Spinal cord (tissue), 10 donors: ENCODE measurements around the gene UCK1. TPM values are rescaled to one million over a fixed set of nuclear protein-coding genes. Genes with fewer than 3 reads are reported as not detected.
"Not testable (repeated sequence)": the region's sequence is repeated elsewhere in the genome, so short reads cannot be mapped to it uniquely, and the experiment has no call there.

Experiments
- DNase-seq, 6 donors: peaks; one replicate each; pipeline versions ENCODE4 v3.0.0 to v3.0.0-alpha.2; 2013 to 2015; ENCODE audit warnings: low spot score in 6 of 6, low read depth in 4 of 6
- H3K27ac ChIP-seq: one replicate; pipeline ENCODE4 v1.5.1; 2013; ENCODE audit warnings: low read depth, low read length, control low read depth
- H3K27me3 ChIP-seq: one replicate; pipeline ENCODE4 v1.6.1; 2013; ENCODE audit warnings: low read length; ENCODE audit not compliant: control insufficient read depth, insufficient read depth
- H3K36me3 ChIP-seq: one replicate; pipeline ENCODE4 v1.6.1; 2013; ENCODE audit warnings: low read length; ENCODE audit not compliant: control insufficient read depth, insufficient read depth
- H3K4me1 ChIP-seq: one replicate; pipeline ENCODE4 v1.6.1; 2013; ENCODE audit warnings: low read length; ENCODE audit not compliant: control insufficient read depth, insufficient read depth
- H3K4me3 ChIP-seq: one replicate; pipeline ENCODE4 v1.5.1; 2013; ENCODE audit warnings: low read depth, low read length, control low read depth
- H3K9me3 ChIP-seq: one replicate; pipeline ENCODE4 v1.6.1; 2013; ENCODE audit warnings: low read length; ENCODE audit not compliant: control insufficient read depth, insufficient read depth
- WGBS: methylation state at CpG from one replicate; pipeline ENCODE4 v1.1.5; 2013; ENCODE audit warnings: missing lambda C conversion rate; ENCODE audit not compliant: insufficient coverage; 5-methylcytosine and 5-hydroxymethylcytosine counted together
- polyA plus RNA-seq, 2 donors: library from polyadenylated mRNA; unstranded; fragments of 120-200 nt; gene quantifications; one replicate each; pipeline ENCODE4 v1.2.1, GENCODE V29; 2013; ENCODE audit not compliant: insufficient read length in 2 of 2
- total RNA-seq, 2 donors: library from RNA; depleted of rRNA in 1 of 2; stranded (reverse); fragments of 120-200 nt in 1 of 2; fragments of >200 nt in 1 of 2; gene quantifications; one replicate each; pipeline versions ENCODE4 v1.2.3 to v1.2.4, GENCODE V29; 2013 to 2014
- donor health status: healthy.

Gene UCK1
- total and polyA plus RNA-seq, 4 donors, result 14.2 to 57.7 (median 45.9) TPM

DNA sequence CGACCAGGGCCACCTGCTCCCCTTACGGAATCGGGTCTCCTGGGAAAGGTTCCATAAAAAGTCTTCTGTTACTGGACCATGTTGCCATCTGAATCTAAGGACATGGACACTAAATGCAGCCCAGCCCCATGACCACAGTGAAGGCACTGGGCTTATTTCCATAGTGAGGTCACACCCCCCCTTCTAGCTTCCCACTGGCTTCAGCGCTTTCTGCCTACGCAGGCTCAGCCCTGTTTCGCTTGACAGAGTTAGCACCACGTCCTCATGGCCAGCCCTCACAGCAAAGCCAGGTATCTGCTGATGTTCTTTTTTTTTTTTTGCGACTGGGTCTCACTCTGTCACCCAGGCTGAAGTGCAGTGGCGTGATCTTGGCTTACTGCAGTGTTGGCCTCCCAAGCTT lies 14.1 kb downstream of the UCK1 start:
- Histone ChIP-seq H3K36me3 (peaks cover 99% of the 10 kb centered on the region), H3K4me3 (no peak overlapping the region), H3K27ac (no peak overlapping the region), H3K4me1 (peaks cover 10% of the 10 kb centered on the region), H3K27me3 (no peaks in the 10 kb centered on the region), H3K9me3 (no peaks in the 10 kb centered on the region)
- WGBS, result 91% methylated on average over 7 of the region's 9 CpGs
- DNase-seq, result no peak

DNA sequence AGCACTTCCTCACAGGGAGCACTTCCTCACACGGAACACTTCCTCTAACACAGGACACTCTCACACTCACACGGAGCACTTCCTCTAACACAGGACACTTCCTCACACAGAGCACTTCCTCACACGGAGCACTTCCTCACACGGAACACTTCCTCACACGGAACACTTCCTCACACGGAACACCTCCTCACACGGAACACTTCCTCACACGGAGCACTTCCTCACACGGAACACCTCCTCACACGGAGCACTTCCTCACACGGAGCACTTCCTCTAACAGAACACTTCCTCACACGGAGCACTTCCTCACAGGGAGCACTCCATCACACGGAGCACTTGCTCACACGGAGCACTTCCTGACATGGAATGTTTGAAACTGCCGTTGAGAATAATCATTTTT lies 15.0 kb downstream of the UCK1 start:
- no peaks in the 10 kb centered on the region for H3K9me3 ChIP-seq
- no peak overlapping the region for H3K27ac ChIP-seq
- peaks cover 10% of the 10 kb centered on the region for H3K4me1 ChIP-seq
- peaks cover 99% of the 10 kb centered on the region for H3K36me3 ChIP-seq
- WGBS, result 93% methylated on average over 10 of the region's 15 CpGs
- no peak overlapping the region for H3K4me3 ChIP-seq
- no peaks in the 10 kb centered on the region for H3K27me3 ChIP-seq
- DNase-seq, result no peak

DNA sequence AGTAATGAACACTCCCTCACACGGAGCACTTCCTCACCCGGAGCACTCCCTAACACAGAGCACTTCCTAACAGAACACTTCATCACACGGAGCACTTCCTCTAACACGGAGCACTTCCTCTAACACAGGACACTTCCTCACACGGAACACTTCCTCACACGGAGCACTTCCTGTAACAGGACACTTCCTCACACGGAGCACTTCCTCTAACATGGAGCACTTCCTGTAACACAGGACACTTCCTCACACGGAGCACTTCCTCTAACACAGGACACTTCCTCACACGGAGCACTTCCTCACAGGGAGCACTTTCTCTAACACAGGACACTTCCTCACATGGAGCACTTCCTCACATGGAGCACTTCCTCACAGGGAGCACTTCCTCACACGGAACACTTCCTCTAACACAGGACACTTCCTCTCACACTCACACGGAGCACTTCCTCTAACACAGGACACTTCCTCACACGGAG lies 15.5 kb downstream of the UCK1 start:
- H3K4me1 ChIP-seq, DNase-seq, H3K27ac ChIP-seq, H3K27me3 ChIP-seq, H3K4me3 ChIP-seq, H3K9me3 ChIP-seq: not testable (repeated sequence)
- peaks cover 99% of the 10 kb centered on the region for H3K36me3 ChIP-seq
- 80% methylated on average over 8 of the region's 12 CpGs for WGBS

DNA sequence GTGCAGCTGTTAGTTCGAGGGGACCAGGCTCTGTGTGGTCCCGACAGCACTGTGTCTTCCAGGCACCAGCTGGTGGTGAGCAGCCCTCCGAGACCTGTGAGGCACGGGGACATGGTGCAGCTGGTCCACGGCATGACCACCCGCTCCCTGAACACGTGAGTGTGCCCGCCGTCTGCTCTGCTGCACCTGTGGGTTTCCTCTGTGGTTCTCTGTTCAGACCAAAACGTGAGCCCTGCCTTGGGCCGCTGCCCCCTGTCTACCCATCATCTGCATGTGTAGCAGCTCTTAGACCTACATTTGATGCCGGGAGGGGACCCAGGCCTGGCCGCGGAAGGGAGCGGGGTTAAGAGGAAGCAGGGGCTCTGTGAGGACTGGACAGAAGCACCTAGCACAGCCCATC lies 17.9 kb downstream of the UCK1 start:
- WGBS, result 91% methylated on average over 13 of the region's 15 CpGs
- Histone ChIP-seq H3K27ac (no peak overlapping the region), H3K27me3 (no peaks in the 10 kb centered on the region), H3K4me3 (no peak overlapping the region), H3K9me3 (no peaks in the 10 kb centered on the region), H3K4me1 (peaks cover 9% of the 10 kb centered on the region), H3K36me3 (peaks cover 92% of the 10 kb centered on the region)
- no peak for DNase-seq

DNA sequence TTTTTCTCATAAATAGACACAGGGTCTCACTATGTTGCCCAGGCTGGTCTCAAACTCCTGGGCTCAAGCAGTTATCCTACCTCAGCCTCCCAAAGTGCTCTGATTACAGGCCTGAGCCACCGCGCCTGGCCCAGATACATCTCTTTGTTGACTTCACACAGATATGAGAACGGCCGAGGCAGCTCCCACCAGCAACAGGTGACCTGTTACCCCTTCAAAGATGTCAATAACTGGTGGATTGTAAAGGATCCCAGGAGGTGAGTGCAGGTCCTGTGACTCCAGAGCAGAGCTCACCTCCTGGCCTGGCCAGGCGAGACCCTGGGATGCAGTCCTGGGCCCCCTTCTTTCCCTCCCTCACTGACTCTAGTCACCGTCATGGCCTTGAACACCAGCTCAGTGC lies 19.2 kb downstream of the UCK1 start:
- H3K4me3 ChIP-seq, result no peak overlapping the region
- DNase-seq, result no peak
- H3K27ac ChIP-seq, result no peak overlapping the region
- H3K27me3 ChIP-seq, result no peaks in the 10 kb centered on the region
- peaks cover 92% of the 10 kb centered on the region for H3K36me3 ChIP-seq
- no peaks in the 10 kb centered on the region for H3K4me1 ChIP-seq
- 98% methylated on average over 6 of the region's 6 CpGs for WGBS
- no peaks in the 10 kb centered on the region for H3K9me3 ChIP-seq

DNA sequence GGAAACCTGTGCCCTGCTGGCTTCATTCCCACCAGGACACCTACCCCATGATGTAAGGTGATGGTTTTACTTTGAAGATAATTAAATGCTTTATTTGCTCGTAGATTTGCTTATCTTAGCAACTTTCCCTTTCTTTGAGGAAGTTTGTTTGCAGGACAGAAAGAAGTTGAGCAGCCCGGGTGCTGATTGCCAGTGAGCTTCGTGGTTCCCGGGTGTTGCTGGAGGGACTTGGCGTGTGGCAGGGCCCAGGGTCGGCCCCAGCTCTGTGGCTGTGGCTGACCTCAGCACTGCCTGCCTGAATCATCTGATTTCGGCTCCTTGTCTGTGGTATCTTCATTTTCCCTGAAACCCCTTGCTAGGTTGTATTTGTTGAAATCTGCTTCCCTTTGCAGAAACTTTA lies 19.6 kb downstream of the UCK1 start:
- Histone ChIP-seq H3K27ac (no peak overlapping the region), H3K36me3 (peaks cover 91% of the 10 kb centered on the region), H3K27me3 (no peaks in the 10 kb centered on the region), H3K4me1 (no peaks in the 10 kb centered on the region), H3K4me3 (no peak overlapping the region), H3K9me3 (no peaks in the 10 kb centered on the region)
- DNase-seq, result no peak
- 98% methylated on average over 6 of the region's 7 CpGs for WGBS

DNA sequence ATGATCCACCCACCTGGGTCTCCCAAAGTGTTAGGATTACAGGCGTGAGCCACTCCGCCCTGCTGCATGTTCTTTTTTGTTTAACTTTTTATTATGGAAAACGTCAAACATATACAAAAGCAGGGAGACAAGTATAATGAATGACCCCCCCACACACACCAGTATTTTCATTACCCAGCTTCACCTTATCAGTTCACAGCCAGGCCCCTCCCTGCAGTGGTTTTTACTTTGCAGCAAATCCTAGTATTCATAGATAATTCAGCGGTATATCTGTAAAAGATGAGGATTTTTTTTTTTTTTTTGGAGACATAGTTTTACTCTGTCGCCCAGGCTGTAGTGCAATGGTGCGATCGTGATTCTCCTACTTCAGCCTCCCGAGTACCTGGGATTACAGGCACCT lies 26.1 kb downstream of the UCK1 start:
- Histone ChIP-seq H3K27ac (no peak overlapping the region), H3K4me3 (no peak overlapping the region), H3K4me1 (peaks cover 22% of the 10 kb centered on the region), H3K27me3 (no peaks in the 10 kb centered on the region), H3K36me3 (peaks cover 38% of the 10 kb centered on the region), H3K9me3 (no peaks in the 10 kb centered on the region)
- DNase-seq, result no peak
- 83% methylated on average over 6 of the region's 8 CpGs for WGBS

DNA sequence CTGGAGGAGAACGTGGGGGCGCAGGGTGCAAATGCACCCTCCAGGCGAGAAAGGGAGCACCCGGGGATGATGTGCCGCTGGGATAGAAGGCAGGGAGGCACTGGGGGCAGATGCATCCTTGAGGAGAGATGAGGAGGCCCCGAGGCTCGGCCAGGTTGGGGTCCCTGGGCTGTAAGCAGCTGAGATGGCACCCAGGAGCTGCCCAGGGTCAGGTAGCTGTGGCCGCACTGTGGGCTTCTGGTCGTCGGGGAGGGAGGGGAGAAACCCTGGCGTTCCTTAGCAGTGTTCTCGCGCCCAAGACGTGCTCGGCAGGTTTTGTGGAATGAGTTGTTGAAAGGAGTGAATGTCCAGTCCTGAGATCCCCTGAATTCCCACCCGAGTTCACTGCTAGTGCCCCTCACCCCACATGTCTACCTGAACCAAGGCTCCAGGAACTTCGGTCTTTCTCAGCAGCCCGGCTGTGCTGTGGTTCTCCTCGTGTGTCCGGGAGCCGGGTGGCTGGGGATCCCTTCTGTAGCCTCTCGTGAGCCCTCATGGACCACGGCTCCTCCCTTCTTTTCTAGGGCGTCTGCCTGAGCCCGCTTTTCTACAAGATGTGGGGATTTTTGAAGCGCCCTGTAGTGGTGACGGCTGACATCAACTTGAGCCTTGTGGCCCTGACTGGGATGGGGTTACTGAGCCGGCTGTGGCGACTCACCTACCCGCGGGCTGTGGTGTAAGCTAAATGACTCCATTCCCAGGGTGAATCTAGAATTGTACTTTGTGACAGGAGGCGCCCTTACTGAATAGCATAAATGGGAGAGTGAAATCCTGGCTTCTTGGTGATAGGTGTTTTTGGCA lies 27.2 kb downstream of the UCK1 start:
- H3K27ac ChIP-seq, result no peak overlapping the region
- H3K4me1 ChIP-seq, result peaks cover 22% of the 10 kb centered on the region
- peak overlapping the region; percentile 60 for H3K4me3 ChIP-seq
- peak in 1 of 6 donors; percentile 19 for DNase-seq
- no peaks in the 10 kb centered on the region for H3K9me3 ChIP-seq
- 13% methylated on average over 26 of the region's 32 CpGs for WGBS
- peaks cover 39% of the 10 kb centered on the region for H3K36me3 ChIP-seq
- no peaks in the 10 kb centered on the region for H3K27me3 ChIP-seq

DNA sequence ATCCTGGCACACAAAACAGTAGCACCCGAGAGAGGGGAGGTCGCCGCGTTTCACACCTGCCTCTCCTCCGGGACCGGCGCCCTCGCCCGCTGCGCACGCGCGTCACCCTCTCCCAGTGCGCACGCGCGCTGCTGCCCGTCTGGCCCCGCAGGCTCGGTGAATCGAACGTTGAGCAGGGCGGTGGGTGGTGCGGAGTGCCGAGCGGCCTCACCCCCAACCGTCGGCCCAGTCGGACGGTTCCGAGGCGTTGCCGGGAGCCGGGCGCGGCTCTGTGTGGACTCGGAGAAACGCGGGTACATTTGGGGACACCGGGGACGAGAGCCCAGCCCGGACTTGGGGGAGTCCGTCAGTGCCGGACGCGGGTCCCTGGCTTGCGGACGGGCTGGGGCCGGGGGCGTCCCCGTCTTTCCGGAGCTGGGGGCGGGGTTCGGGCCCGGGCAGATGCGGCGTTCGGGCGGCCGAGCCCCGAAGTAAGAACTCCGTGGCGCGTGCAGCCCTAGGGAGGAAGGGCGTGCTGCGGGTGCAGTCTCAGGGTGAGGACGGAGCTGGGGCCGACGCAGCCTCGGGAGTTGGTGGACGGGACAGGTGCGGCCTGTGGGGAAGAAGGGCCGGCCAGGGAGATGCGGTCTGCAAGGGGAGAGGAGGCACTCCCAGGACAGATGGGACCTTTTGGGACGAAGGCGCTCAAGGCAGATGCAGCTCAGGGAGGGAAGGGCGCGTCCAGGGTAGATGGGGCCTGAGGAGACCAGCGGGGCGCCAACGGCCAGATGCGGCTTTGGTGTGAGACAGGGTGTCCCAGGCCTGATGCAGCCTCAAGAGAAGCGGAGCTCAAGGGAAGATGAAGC lies 28.1 kb downstream of the UCK1 start, which contains the start of gene POMT1:
TSS of gene POMT1 (plus strand) at position 138 of the 845 bp plus-strand sequence. CDS start 1,301 bp downstream, outside the sequence.
- Histone ChIP-seq H3K27me3 (no peaks in the 10 kb centered on the region), H3K4me3 (peak within 1 kb of the TSS; percentile 60), H3K27ac (peak within 1 kb of the TSS; percentile 61), H3K36me3 (peaks cover 46% of the 10 kb centered on the region), H3K9me3 (no peaks in the 10 kb centered on the region), H3K4me1 (peaks cover 22% of the 10 kb centered on the region)
- peak; percentile 80 to 97 (median 88) for DNase-seq
- WGBS, result under 1% methylated on average over 83 of the region's 83 CpGs
